Stimulated activated memory B cell treated with anti-CD40 and anti-IgM and Interleukin-4, amounts not matched to agents 10 μg/mL and 1 μg/mL and 100 μg/mL, for 72 hours (primary cell): ENCODE results near the gene PCNT.
"Not testable (repeated sequence)": the region's sequence is repeated elsewhere in the genome, so short reads cannot be mapped to it uniquely, and the experiment has no call there.

Experiments
- ATAC-seq: fragments of 150-1000 bp; cut with Tn5 transposase; 2 replicates; pipeline ENCODE4 v1.10.0; 2021
- H3K27ac Mint-ChIP-seq: one replicate; pipeline ENCODE4 v1.8.0; 2022; ENCODE audit warnings: mild to moderate bottlenecking, mixed read lengths
- H3K27me3 Mint-ChIP-seq: one replicate; pipeline ENCODE4 v1.8.0; 2022; ENCODE audit warnings: mixed read lengths
- H3K36me3 Mint-ChIP-seq: one replicate; pipeline ENCODE4 v1.8.0; 2022; ENCODE audit warnings: mixed read lengths
- H3K4me1 Mint-ChIP-seq: one replicate; pipeline ENCODE4 v1.8.0; 2022; ENCODE audit warnings: mixed read lengths
- H3K4me3 Mint-ChIP-seq: one replicate; pipeline ENCODE4 v1.8.0; 2022; ENCODE audit warnings: mild to moderate bottlenecking, moderate library complexity, mixed read lengths
- H3K9me3 Mint-ChIP-seq: one replicate; pipeline ENCODE4 v1.8.0; 2022; ENCODE audit warnings: mixed read lengths

The PCNT gene

DNA sequence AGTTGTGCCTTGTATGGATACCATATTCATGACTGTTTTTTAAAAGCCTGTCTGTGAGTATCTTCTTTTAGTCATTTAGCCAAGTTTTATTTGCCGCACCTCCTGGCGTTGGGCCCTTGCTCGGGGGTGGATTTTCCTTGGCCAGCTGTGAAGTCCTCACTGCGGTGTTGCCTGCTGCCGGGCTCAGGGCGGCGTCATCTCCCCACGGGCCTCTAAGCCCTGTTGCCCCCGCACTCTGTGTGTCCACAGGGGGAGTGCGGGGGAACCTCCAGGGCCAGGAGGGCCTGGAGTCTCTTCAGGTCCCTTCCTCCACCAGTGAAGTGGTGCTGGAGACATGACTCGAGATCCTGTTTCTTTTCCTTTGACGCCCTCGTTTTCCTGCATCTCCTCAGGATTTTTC lies 69.0 kb downstream of the PCNT start:
- Mint-ChIP-seq H3K9me3 (no peaks in the 10 kb centered on the region), H3K27me3 (no peaks in the 10 kb centered on the region), H3K4me1 (no peaks in the 10 kb centered on the region), H3K27ac (no peak overlapping the region), H3K4me3 (no peak overlapping the region), H3K36me3 (peaks cover 77% of the 10 kb centered on the region)
- no peak for ATAC-seq

DNA sequence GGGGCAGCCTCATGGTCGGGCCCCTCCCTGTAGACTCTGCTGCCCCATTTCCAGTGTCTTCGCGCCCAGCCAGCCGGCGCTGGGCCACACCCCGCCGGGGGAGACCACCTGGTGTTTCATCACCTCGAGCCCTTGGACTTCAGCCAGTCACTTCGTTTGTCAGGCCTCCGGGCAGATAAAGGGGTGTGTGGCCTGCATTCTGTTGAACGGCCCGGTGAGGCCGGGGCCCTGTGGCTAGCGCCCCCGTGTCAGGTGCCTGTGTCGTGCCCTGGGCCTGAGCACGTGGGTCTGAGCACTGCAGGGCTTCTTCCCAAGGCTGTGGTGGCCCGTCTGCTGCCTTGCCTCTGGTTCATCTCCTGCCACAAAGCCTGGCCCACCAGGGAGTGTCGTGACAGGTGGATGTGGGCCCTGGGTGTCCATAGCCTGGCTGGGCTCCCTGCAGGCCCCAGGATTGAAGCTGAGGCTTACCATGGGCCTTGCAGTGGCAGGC lies 69.5 kb downstream of the PCNT start:
- H3K4me3 Mint-ChIP-seq: no peak overlapping the region
- H3K36me3 Mint-ChIP-seq: peaks cover 79% of the 10 kb centered on the region
- H3K27me3 Mint-ChIP-seq: no peaks in the 10 kb centered on the region
- no peaks in the 10 kb centered on the region for H3K4me1 Mint-ChIP-seq
- ATAC-seq: no peak
- no peaks in the 10 kb centered on the region for H3K9me3 Mint-ChIP-seq
- H3K27ac Mint-ChIP-seq: no peak overlapping the region

DNA sequence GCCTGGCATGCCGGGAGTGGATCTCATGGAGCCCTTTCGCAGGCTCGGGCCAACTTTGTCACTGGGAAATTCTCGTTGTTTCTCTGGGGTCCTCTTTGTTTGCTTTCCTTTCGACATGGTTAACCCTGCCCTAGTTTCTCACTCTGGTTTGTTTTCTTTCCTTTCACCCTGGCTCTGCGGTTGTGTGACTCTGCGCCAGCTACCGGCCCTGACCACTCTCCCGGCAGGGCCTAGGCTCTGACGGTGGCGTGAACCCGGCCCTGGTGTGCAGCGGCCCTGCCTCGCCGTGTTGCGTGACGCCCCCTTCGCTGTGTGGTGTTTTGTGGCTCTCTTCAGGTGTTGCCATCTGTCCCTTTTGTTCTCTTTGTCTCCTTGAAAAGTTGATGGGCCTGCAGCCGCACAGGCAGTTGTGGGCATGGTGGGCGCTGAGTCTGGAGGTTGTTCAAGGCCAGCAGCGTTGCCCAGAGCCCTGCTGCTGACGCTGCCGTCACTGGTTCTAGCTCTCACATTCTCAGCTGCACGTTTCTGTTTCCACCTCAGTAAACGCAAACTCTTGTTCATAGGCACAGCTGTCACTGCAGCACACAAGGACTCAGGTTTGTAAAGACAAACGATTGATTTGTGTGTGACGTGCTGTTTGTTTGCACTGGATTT lies 70.1 kb downstream of the PCNT start:
- H3K36me3 Mint-ChIP-seq: peaks cover 77% of the 10 kb centered on the region
- no peak overlapping the region for H3K27ac Mint-ChIP-seq
- ATAC-seq: no peak
- H3K9me3 Mint-ChIP-seq: no peaks in the 10 kb centered on the region
- no peaks in the 10 kb centered on the region for H3K4me1 Mint-ChIP-seq
- no peak overlapping the region for H3K4me3 Mint-ChIP-seq
- H3K27me3 Mint-ChIP-seq: no peaks in the 10 kb centered on the region

DNA sequence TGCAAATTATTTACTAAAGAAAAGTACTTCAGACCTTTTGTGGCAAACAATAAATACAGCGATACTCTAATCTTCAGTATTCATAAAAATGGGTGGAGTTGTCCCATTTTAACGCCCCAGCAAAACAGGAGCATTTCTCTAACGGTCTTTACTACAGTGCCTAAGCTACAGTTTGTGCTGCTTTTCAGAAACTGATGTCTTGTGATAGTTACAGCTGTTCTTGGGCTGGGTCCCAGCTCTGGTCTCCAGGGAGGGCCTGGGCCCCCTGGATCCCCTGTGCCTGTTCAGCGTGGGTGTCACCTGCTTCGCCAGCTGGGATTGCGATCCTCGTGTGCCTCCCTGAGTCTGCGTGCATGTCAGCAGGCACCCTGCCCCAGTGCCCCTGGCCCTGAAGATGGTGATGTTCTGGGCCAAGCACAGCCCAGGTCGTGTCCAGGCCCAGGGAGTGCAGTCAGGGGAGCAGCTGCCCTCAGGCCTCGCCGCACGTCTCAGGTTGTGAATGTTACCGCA lies 70.7 kb downstream of the PCNT start:
- no peak overlapping the region for H3K4me3 Mint-ChIP-seq
- no peaks in the 10 kb centered on the region for H3K27me3 Mint-ChIP-seq
- no peak for ATAC-seq
- peaks cover 77% of the 10 kb centered on the region for H3K36me3 Mint-ChIP-seq
- H3K27ac Mint-ChIP-seq: no peak overlapping the region
- no peaks in the 10 kb centered on the region for H3K9me3 Mint-ChIP-seq
- no peaks in the 10 kb centered on the region for H3K4me1 Mint-ChIP-seq

DNA sequence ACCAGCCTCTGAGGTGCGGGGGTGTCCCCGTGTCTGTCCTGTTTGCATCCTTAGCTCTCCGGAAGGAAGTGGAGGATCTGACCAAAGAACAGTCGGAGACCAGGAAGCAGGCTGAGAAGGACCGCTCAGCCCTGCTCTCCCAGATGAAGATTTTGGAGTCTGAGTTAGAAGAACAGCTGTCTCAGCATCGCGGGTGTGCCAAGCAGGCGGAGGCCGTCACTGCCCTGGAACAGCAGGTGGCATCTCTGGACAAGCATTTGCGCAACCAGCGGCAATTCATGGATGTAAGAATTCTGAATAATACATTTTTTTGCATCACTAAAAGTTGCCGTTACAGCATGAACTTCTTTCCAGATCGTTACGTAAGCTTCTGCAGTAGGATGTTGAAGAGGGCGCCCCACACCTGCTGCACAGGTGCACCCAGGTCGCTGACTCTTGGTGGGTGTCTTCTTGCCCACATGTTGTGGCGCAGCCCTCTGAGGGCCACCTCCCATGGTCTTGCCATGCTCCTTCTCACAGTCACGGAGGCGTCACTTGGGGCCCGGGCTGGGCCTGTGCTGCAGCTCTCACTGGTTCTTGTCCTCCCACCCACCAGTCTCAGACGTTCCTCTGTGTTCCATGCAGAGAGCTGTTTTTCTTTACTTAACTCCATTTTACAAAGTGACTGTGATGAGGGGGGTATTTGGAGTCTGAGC lies 73.4 kb downstream of the PCNT start:
- H3K9me3 Mint-ChIP-seq: no peaks in the 10 kb centered on the region
- no peak overlapping the region for H3K4me3 Mint-ChIP-seq
- no peaks in the 10 kb centered on the region for H3K27me3 Mint-ChIP-seq
- no peak for ATAC-seq
- H3K27ac Mint-ChIP-seq: no peak overlapping the region
- no peaks in the 10 kb centered on the region for H3K4me1 Mint-ChIP-seq
- peaks cover 66% of the 10 kb centered on the region for H3K36me3 Mint-ChIP-seq

DNA sequence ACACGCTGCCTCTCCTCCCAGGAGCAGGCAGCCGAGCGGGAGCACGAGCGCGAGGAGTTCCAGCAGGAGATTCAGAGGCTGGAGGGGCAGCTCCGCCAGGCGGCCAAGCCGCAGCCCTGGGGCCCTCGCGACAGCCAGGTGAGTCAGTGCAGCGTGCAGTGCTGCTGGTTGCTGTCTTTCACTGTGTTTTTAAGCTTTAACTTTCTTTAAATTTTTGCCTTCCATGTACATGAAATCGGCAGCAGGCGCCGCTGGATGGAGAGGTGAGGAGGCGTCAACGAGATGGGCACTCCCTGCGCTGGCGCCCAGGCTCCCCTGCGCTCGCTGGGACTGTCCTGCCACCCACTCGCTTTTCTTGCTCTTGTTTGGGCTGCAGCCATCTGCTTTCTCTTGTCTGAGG lies 74.0 kb downstream of the PCNT start:
- no peaks in the 10 kb centered on the region for H3K4me1 Mint-ChIP-seq
- no peak overlapping the region for H3K27ac Mint-ChIP-seq
- no peak for ATAC-seq
- no peaks in the 10 kb centered on the region for H3K27me3 Mint-ChIP-seq
- H3K4me3 Mint-ChIP-seq: no peak overlapping the region
- H3K36me3 Mint-ChIP-seq: peaks cover 66% of the 10 kb centered on the region
- H3K9me3 Mint-ChIP-seq: peaks cover 1% of the 10 kb centered on the region

DNA sequence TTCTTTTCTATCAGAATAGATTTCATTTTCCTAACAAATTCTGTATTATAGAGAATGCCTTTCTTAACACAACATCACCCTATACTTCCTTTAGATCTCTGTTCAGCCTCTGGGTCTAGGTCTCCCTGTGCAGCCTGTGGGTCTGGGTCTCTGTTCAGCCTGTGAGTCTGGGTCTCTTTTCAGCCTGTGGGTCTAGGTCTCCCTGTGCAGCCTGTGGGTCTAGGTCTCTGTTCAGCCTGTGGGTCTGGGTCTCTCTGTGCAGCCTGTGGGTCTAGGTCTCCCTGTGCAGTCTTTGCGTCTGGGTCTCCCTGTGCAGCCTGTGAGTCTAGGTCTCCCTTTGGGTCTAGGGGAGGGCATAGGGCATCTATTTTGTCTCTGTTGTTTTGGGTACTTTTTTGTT lies 75.2 kb downstream of the PCNT start:
- Mint-ChIP-seq H3K9me3 (peaks cover 8% of the 10 kb centered on the region), H3K27ac (no peak overlapping the region), H3K4me3 (no peak overlapping the region), H3K27me3 (no peaks in the 10 kb centered on the region), H3K36me3 (peaks cover 63% of the 10 kb centered on the region), H3K4me1 (no peaks in the 10 kb centered on the region)
- ATAC-seq: no peak

DNA sequence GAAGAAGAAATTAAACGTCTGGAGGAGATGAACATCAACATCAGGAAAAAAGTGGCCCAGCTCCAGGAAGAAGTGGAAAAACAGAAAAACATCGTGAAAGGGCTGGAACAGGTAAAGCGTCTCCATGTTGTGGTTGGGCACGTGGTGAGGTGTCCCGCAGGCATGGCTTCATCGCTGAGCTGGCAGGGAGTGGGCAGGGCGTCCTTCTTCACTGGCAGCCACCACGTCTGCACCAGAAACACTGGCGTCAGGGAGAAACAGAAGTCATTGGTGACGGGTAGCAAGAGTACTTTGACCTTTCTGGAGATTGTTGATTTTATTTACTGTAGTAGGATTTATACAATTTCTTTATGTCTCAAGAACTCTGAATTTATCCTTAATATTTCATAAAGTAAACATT lies 75.7 kb downstream of the PCNT start:
- Mint-ChIP-seq H3K36me3 (peaks cover 60% of the 10 kb centered on the region), H3K4me1 (no peaks in the 10 kb centered on the region), H3K27me3 (no peaks in the 10 kb centered on the region), H3K4me3 (no peak overlapping the region), H3K9me3 (peaks cover 8% of the 10 kb centered on the region), H3K27ac (no peak overlapping the region)
- no peak for ATAC-seq

DNA sequence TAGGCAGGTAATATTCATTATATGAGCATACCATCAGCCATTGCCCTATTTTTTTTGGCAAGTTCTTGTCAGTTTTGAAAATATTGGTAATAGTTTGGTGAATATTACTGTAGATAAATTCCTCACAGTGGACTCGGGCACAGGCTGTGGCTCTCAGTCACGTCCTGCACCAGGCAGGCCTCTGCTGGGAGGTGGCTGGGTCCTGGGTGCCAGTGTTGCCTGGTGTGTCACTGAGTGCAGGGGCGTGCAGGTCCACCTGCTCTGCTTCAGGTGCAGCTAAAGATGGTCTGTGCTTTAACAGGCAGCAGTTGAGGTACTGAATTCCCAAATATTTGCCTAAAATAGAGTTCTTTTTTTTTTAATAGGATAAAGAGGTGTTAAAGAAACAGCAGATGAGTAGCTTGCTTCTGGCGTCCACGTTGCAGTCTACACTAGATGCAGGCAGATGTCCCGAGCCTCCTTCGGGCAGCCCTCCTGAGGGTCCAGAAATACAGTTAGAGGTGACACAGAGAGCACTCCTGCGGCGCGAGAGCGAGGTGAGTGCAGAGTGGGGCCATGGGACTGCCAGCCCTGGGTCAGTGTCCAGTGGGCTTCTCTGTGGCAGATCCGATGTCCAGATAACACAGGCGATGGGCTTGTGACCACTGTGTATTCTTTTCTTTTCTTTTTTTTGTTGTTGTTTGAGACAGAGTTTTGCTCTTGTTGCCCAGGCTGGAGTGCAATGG lies 77.4 kb downstream of the PCNT start:
- H3K36me3 Mint-ChIP-seq: peaks cover 60% of the 10 kb centered on the region

DNA sequence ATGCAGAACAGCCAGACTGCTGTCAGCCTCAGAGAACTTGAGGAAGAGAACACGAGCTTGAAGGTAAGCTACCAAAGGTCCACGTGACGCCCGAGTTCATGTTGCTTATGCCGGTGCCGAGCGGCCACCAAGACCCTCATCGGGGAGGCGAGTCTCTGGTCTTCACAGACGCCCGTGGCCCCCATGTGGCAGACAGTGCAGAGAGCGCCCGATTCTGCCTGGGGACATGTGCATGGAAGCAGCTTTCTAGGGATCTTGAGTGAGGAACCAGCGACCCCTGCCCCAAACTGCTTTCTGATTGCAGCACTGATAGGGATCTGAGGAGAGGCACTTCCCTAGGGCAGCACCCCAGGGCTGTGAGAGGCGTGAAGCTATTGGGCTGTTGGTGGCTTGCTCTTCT lies 78.5 kb downstream of the PCNT start:
- H3K9me3 Mint-ChIP-seq: peaks cover 8% of the 10 kb centered on the region
- H3K27me3 Mint-ChIP-seq: no peaks in the 10 kb centered on the region
- no peak overlapping the region for H3K4me3 Mint-ChIP-seq
- no peak for ATAC-seq
- H3K27ac Mint-ChIP-seq: no peak overlapping the region
- no peaks in the 10 kb centered on the region for H3K4me1 Mint-ChIP-seq
- H3K36me3 Mint-ChIP-seq: peaks cover 53% of the 10 kb centered on the region

More for the DNA sequence above, 77.4 kb downstream of the PCNT start:
- Mint-ChIP-seq H3K4me1 (no peaks in the 10 kb centered on the region), H3K9me3 (peaks cover 8% of the 10 kb centered on the region), H3K4me3 (no peak overlapping the region), H3K27ac (no peak overlapping the region), H3K27me3 (no peaks in the 10 kb centered on the region)
- ATAC-seq: no peak

DNA sequence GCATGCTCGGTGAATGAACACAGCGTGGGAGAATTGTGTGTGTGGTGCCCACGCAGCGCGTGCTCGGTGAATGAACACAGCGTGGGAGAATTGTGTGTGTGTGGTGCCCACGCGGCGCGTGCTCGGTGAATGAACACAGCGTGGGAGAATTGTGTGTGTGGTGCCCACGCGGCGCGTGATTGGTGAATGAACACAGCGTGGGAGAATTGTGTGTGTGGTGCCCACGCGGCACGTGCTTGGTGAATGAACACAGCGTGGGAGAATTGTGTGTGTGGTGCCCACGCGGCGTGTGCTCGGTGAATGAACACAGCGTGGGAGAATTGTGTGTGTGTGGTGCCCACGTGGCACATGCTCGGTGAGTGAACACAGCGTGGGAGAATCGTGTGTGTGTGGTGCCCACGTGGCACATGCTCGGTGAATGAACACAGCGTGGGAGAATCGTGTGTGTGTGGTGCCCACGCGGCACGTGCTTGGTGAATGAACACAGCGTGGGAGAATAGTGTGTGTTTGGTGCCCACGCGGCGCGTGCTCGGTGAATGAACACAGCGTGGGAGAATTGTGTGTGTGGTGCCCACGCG lies 79.4 kb downstream of the PCNT start:
- H3K9me3 Mint-ChIP-seq, ATAC-seq, H3K27me3 Mint-ChIP-seq, H3K4me3 Mint-ChIP-seq, H3K4me1 Mint-ChIP-seq, H3K27ac Mint-ChIP-seq: not testable (repeated sequence)
- peaks cover 48% of the 10 kb centered on the region for H3K36me3 Mint-ChIP-seq

DNA sequence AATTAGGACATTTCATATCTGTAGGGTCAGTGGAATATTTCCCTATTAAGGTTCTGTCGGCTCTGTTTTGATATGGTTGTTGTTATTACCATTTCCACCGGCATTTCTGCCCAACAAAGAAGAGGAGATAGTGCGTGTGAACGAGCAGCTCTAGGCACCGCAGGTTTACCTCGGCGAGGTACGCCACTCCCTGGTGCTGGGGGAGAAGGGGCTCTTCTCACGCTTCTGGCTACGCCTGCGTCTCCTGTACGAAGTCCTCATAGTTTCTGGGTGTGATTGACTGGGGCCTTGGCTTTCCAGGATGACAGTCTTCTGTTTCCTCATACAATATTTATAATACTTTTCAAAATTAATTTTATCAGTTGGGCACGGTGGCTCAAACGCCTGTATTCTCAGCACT lies 80.3 kb downstream of the PCNT start:
- H3K36me3 Mint-ChIP-seq: peaks cover 40% of the 10 kb centered on the region
- H3K9me3 Mint-ChIP-seq: peaks cover 8% of the 10 kb centered on the region
- no peak for ATAC-seq
- H3K27me3 Mint-ChIP-seq: no peaks in the 10 kb centered on the region
- no peak overlapping the region for H3K27ac Mint-ChIP-seq
- no peaks in the 10 kb centered on the region for H3K4me1 Mint-ChIP-seq
- H3K4me3 Mint-ChIP-seq: no peak overlapping the region

DNA sequence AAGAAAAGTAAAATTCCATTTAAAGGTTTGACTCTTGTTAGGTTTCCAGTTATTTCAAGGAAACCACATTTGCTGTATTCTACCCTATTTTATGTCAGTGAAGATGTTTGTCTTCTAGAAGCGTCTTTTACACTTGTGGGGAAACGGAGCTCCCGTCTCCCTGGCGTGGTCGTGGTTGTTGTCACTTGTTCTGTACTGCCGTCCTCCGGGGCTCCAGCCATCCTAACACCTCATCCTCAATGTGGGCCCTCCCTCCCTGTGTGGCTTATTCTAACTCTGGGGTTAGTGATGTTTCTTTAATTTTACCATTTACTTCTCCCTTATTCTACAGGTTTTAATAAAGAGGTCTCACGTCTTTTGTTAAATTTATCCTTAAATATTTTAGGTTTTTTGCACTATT lies 82.0 kb downstream of the PCNT start:
- ATAC-seq: no peak
- Mint-ChIP-seq H3K4me3 (no peak overlapping the region), H3K4me1 (no peaks in the 10 kb centered on the region), H3K36me3 (peaks cover 42% of the 10 kb centered on the region), H3K27me3 (no peaks in the 10 kb centered on the region), H3K9me3 (peaks cover 8% of the 10 kb centered on the region), H3K27ac (no peak overlapping the region)

DNA sequence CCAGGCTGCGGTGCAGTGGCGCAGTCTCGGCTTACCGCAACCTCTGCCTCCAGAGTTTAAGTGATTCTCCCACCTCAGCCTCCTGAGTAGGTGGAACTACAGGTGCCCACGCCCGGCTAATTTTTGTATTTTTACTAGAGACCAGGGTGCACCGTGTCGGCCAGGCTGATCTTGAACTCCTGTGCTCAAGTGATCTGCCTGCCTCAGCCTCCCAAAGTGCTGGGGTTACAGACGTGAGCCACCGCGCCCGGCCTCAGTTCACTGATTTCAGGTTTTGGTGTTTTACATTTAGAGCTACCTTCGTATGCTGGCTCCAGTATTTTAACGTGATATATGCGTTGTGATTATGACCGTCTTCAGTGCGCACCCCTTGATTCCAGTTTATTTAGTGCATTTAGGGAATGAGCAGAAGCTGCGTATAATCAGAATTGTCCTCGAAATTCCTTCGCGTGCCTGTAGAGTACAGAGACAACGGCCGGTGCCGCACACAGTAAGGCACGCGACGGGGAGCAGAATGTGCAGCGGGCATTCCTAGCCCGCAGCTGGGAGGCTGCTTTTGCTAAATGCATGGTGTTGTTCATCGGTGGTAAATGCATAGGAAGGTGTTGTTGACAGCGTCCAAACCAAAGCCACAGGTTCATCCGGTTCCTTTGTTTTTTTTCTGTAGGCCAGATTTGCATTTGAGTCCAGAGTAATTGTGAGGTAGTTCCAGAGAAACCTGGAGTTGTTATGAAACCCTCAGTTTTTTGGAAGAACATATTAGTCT lies 85.9 kb downstream of the PCNT start:
- peaks cover 32% of the 10 kb centered on the region for H3K36me3 Mint-ChIP-seq
- no peaks in the 10 kb centered on the region for H3K9me3 Mint-ChIP-seq
- no peak for ATAC-seq
- no peaks in the 10 kb centered on the region for H3K27me3 Mint-ChIP-seq
- H3K4me1 Mint-ChIP-seq: no peaks in the 10 kb centered on the region
- no peak overlapping the region for H3K27ac Mint-ChIP-seq
- no peak overlapping the region for H3K4me3 Mint-ChIP-seq

DNA sequence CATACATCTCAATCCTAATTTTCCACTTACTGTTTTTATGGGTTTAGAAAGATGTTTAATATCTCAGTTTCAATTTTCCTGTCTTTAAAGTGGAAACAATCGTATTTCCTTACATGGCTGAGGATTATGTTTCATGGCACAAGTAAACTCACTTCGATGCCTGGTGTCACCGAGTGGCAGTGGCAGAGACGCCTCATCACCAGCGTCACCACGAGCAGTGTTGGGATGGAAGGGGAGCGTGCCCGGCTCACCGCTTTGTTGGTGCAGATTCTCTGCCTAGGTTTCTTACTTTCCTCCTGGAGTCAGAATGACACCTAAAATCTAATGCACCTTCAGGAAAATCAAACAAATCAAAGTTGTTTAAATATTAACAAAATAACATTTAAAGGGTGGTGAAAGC lies 86.6 kb downstream of the PCNT start:
- Mint-ChIP-seq H3K36me3 (peaks cover 35% of the 10 kb centered on the region), H3K27me3 (no peaks in the 10 kb centered on the region), H3K4me3 (no peak overlapping the region), H3K9me3 (no peaks in the 10 kb centered on the region), H3K4me1 (no peaks in the 10 kb centered on the region), H3K27ac (no peak overlapping the region)
- no peak for ATAC-seq
